NCI-H2171 (cell line): ENCODE measurements around the gene ZFHX3.

Experiments used
- DNase-seq: peaks from one replicate; lab custom pipeline; 2025; lab: John Stamatoyannopoulos, UW

Gene ZFHX3

DNA sequence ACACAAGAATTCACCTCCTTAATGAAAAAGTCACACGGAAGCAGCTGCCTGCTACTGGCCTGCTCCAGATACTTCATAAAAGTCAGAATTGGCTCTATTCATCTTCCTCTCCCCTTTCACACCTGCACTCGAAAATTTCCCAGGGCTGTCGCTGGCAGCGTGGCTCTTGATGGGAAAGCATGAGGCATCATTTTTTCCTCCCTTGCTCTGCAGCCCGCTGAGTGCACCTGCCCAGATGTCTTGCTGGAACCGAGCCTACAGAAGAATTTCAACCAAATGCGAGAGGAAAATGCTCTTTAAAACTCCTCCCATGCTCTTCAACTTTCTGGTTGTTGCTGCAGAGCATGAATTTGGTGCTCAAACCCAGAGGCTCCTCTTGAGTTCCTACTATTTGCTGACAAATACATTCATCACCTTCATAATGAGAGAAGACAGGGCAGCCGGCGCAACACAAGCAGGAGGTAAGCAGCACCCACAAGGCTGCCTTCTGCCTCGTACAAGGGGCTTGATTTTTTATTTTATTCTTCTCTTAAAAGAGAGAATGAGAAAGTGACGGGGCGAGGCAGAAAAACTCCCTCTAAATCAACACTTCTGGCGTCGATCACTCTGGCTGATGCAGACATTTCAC is 146.8 kb downstream of the ZFHX3 start:
- no peak for DNase-seq

DNA sequence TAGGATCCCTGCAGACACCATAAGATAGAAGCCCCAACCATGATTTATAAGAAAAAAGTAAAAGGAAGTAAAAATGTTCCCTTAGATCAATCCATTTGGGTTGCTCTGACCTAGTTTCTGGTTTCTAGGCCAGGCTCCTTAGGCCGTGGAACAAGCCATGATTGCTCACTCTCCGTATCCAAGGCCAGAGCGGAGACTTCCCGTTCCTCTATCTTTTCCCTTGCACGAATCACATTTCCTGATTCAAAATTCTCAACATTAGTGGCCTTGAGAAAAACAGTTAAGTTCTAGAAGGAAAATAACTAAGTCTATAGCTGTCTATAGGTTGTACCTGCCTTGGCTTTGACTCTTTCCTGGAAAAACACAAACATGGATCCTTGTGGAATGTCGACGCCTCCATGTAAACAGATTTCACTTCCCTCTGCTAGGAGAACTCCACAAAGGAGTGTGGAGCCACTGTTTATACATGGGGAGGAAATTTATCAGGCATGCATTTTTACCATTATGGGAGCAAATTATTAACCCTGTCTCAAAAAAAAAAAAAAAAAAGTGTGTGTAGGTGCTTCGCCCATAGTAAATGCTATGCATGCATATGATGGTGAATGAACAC is 149.6 kb downstream of the ZFHX3 start:
- no peak for DNase-seq

DNA sequence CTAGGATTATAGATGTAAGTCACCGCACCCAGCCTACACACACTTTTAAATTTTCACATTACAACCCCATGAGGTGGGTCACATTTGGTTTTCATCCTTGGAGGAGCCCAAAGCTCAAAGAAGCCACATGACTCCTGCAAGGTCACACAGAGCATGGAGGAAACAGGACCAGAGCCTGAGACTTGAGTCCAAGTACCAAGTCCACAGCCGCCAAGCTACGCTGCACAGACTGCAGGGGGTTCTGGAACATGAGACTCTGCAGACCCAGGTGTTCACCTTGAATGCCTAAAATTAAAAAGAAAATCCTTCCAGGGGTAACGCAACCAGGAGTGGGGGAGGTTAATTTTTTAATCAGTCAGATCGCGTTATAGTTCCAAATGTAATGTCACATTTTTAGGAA is 150.2 kb downstream of the ZFHX3 start:
- no peak for DNase-seq

DNA sequence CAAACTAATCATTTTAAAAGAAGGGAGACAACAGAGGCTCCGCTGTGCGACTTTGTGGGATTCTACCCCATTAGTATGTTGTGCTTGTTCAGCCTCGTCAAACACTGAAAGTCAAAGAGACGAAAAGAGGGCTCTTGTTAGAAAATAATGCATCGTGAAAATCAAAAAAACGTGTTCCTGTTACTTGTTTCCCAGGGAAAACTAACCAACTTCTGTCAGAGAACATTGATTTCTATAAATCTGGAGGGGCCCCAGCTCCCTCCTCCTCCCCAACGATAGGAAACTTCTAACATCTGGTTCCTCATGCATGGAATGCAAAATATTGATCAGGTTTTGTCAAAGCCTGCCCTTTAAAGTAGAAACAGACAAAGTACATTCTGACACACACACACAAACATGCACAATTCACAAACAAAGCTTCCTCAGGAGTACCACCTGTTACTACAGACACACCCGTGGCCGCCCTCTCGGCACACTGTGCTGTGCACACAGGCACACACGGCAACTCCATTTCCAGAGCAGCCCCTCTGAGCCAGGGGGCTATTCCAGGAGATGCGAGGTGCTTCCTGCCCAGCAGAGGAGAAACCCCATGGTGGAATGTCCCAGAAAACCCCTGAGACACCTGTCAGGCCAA is 151.3 kb downstream of the ZFHX3 start:
- no peak for DNase-seq

GRCh38 chr16:72895951-72896350 is 152.0 kb downstream of the ZFHX3 start:
- no peak for DNase-seq

DNA sequence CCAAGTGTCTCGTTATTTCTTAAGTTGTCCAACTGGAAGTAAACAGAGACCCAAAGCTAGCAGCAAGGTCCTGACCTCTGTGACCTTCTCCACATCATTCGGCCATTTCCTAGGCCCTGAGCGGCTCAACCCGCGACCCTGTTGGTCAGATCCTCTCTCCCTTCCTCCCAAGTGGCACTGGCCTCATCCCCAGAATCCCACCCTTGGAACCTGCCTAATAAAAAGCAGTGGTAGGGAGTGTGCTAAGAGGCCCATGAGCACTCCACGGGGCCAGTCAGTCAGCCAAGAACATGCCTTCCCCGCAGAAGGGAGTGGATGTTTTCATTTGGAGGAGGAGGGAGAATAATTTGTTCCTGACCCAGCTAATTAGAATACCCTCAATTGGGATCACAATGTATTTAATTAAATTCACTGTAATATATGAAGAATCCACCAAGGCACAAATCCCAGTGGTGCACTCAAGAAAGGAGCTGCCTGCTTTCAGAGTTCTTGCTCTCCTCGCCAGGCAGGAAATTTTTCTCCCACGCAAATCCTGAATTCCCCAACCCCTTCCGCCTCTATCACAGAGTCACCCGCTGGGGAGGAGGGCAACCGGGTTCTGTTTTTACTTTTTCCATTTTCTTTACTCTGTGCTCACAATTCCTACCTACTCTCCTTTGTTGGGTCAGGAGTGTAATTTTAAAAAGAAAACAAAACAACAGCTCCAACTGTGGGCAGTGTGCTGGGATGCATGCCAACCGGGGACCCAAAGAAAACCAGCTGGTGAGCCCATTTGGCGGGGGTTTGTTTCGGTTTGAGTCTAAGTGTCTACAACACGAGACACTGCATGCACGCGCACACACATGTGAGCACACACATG is 153.4 kb downstream of the ZFHX3 start:
- no peak for DNase-seq

GRCh38 chr16:72891291-72892227 is 156.4 kb downstream of the ZFHX3 start:
- DNase-seq, result no peak

DNA sequence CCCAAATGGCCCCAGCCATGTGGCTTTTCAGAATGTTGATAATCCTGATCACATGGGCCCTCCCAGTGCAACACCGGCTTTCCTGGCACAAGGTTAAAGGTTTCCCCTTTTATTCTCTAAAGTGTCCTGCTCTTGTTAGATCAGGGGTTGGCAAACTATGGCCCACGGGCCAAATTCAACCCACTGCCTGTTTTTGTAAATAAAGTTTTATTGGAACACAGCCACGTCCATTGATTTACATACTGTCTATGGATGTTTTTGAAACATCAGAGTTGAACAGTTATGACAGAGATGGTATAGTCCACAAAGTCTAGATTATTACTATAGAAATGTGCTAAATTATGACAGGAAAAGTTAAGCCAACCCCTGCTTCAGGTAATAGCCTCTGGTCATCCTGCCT is 157.3 kb downstream of the ZFHX3 start:
- no peak for DNase-seq

- DNase-seq, result no peak
These were observed 158.0 kb downstream of the ZFHX3 start for GRCh38 chr16:72889616-72890582.

DNA sequence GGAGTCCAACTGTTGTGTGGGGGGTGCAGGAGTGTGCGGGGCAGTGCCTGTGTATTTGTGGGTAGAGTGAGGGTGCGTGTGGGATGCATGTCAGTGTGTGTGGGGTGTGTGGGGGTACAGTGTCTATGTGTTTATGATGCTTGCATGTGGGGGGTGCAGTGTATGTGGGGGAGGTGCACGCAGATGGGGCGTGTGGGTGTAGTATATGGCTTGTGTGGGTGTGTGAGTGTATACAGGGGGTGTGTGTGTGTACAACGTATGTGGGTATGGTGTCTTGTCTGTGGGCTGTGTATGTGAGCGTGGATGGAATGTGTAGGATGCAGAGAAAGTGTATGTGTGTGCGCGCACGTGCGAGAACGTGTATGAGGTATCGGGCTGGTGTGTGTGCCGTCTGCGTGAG is 160.4 kb downstream of the ZFHX3 start:
- DNase-seq, result no peak

- DNase-seq, result no peak
These were observed 161.5 kb downstream of the ZFHX3 start for GRCh38 chr16:72886346-72886974.

DNA sequence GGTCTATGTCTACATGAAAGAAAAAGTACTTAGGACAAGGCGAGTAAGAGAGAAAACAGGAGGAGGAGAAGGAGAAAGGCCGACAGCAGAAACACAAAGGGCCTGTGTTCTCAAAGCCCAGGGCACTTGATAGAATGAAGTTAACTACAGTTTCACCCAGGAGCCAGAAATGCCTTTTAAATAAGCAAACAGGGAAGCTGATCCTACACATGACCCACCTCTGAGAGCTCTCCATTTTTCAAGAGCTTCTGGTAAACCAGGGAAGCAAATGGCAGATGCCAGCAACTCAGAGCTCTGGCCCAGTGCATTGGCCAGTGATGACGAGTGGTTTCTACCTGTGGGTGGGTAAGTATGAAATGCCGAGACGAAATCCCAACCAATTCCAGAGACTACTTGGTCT is 163.4 kb downstream of the ZFHX3 start:
- DNase-seq, result no peak

DNA sequence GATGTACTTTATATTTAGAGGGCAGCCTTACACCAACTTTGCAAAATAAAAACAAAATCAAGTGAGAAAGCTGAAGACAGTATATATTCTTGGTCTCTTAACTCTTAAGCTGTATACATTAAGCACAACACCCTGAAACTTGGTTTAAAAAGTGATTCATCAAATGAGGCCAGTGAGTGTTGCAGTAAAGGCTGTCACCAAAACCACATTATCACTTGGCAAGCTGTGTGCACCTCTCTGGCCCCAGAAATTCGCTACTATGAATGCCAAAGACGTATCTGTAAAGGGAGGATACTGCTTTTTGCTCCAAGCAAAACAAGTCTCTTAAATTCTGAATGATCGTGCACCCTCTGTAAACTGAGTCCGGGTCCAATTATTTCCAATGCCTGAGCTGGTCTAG is 163.9 kb downstream of the ZFHX3 start:
- no peak for DNase-seq

GRCh38 chr16:72879846-72880245 is 168.1 kb downstream of the ZFHX3 start:
- no peak for DNase-seq

GRCh38 chr16:72878301-72879269 is 169.3 kb downstream of the ZFHX3 start:
- no peak for DNase-seq

DNA sequence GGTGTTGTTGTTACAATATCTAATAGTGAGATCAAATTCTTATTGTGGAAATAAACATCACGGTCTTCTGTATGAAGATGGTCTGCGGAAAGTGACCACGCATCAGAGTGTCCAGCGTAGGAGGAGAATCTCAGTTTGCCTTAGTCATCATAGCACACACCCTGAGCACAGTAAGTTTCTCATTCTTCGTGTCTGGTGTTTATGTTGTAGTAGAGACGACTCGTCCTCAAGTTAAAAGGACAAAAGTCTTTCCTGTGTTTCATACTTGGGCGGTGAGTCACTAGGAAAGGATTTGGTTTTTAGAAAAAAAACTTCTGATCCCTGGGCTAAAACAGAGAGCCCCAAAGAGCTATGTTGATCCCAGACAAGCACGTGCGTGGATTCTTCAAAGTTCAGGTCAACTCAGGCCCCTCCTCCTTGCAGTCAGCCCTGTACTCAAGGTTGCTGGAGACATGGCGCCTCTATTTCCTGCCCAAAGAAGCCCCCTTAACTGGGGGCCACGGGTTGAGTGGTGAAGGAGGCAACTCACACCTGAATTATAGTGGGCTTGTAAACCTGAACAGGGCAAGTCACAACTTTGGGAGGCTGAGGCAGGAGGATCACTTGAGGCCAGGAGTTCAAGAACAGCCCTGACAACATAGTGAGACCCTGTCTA is 170.4 kb downstream of the ZFHX3 start:
- no peak for DNase-seq

DNA sequence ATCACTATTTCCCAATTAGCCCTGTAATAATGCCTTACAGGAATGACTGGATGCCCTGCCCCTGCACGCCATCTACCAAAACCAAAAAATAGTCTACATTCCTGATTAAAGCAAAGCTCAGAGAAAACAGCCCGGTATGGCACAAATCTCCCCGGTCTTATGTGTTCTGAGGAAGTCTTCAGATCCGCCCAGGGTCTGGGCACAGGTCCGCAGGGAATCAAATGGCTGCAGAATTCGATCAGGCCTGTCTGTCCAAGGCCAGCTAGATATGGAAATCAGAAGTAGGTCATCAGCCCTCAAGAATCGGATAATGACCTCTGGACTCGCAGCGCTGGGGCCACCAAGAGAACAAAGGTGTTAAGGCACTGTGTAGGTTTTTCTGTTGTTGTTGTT is 171.0 kb downstream of the ZFHX3 start:
- DNase-seq, result no peak

GRCh38 chr16:72876221-72876620 is 171.7 kb downstream of the ZFHX3 start:
- DNase-seq, result no peak
